H1 (cell line): ENCODE results near the gene DNAJC24. TPM values are rescaled to one million over a fixed set of nuclear protein-coding genes. Genes with fewer than 3 reads are reported as not detected.

Source experiments
- ASH2L ChIP-seq: fragments of 200-600, 300-600 bp; sonication (generic); IDR thresholded peaks from one replicate; pipeline ENCODE4 v1.7.1; 2017; ENCODE audit warnings: low read length
- CHD7 ChIP-seq: fragments of 300-600 bp; sonication (generic); IDR thresholded peaks from 2 replicates; pipeline ENCODE4 v1.7.1; 2012; ENCODE audit warnings: low read length, moderate library complexity, mild to moderate bottlenecking, inconsistent platforms; ENCODE audit not compliant: insufficient replicate concordance
- KDM5A ChIP-seq: fragments of 200-600 bp; IDR thresholded peaks from 2 replicates; pipeline ENCODE4 v1.7.1; 2012; ENCODE audit warnings: mild to moderate bottlenecking, low read length, inconsistent platforms, mixed read lengths
- RNF2 ChIP-seq: fragments of 200-900, 300-1000 bp; sonication (generic); IDR thresholded peaks from 2 replicates; pipeline ENCODE4 v1.7.1; 2016; ENCODE audit warnings: borderline replicate concordance, low read depth, mild to moderate bottlenecking, antibody characterized with exemption, low read length; ENCODE audit not compliant: poor library complexity, severe bottlenecking; ENCODE audit errors: missing control alignments
- SP1 ChIP-seq: IDR thresholded peaks from 2 replicates; pipeline ENCODE4 v1.6.1; 2011; ENCODE audit warnings: low read depth, low read length
- USF2 ChIP-seq: IDR thresholded peaks from 2 replicates; pipeline ENCODE4 v1.6.1; 2011; ENCODE audit warnings: low read length, improper control_type of control experiment
- ZNF274 ChIP-seq: IDR thresholded peaks from 2 replicates; pipeline ENCODE4 v1.7.0; 2012; ENCODE audit warnings: low read length, borderline replicate concordance; ENCODE audit errors: extremely low read depth
- polyA plus RNA-seq, 7 experiments: library from polyadenylated mRNA; depleted of rRNA in 3 of 7; stranded (reverse) in 5 of 7; unstranded in 2 of 7; fragments of >200 nt in 5 of 7; fragments of 200-250 nt in 2 of 7; gene quantifications; 1 replicate in 5 of 7; 2 replicates in 1 of 7; 4 replicates in 1 of 7; pipeline versions ENCODE4 v1.2.1 to v1.2.3, GENCODE V29; 2011 to 2013; ENCODE audit warnings: missing spikeins in 2 of 7, mixed read lengths in 2 of 7
- total RNA-seq: library from RNA; stranded (reverse); fragmentation: NEBNext Ultra II Directional; extraction: Animal tissue kit (Norgen Biotek cat#: 25700); gene quantifications from 2 replicates; pipeline ENCODE4 v1.2.1, GENCODE V29; 2021

Gene DNAJC24
- total and polyA plus RNA-seq, 2 of the 8 experiments (the other 6 are each of a cell fraction or from before 2014, with no cell fraction given), result 7.2 to 21.1 TPM

GRCh38 chr11:31479066-31479465 lies 109.4 kb downstream of the DNAJC24 start (continued):
- no peak for TF ChIP-seq CHD7
- no peak for TF ChIP-seq KDM5A
- no peak for TF ChIP-seq SP1
- no peak for TF ChIP-seq ASH2L
- TF ChIP-seq RNF2, result no peak
- TF ChIP-seq ZNF274, result no peak
- no peak for TF ChIP-seq USF2
- TF ChIP-seq, all 59 proteins: peak for 0
